Esophagus muscularis mucosa (tissue), 4 donors: Measurements from ENCODE around the gene ACER1.

Source experiments
- EP300 ChIP-seq: sonication (generic); formaldehyde crosslinking; IDR thresholded peaks from one replicate; pipeline ENCODE4 v1.6.1; 2017; ENCODE audit warnings: antibody characterized with exemption
- POLR2A ChIP-seq: fragments of 450-650 bp; IDR thresholded peaks from one replicate; pipeline ENCODE4 v1.6.1; 2017; ENCODE audit warnings: antibody characterized with exemption, moderate library complexity, mild to moderate bottlenecking, low read depth
- POLR2AphosphoS5 ChIP-seq, 2 donors: sonication (generic); formaldehyde crosslinking; IDR thresholded peaks; one replicate each; pipeline ENCODE4 v1.6.1; 2017; ENCODE audit warnings: antibody characterized with exemption in 2 of 2
- TF ChIP-seq, protein P1 (sequence below), 3 experiments: fragments of 200-600 bp in 2 of 3; fragments of 450-650 bp in 1 of 3; sonication (generic) in 2 of 3; IDR thresholded peaks; one replicate each; pipeline ENCODE4 v1.5.1; 2017 to 2019; ENCODE audit warnings: antibody characterized with exemption in 3 of 3, mild to moderate bottlenecking in 2 of 3, moderate library complexity in 1 of 3

DNA sequence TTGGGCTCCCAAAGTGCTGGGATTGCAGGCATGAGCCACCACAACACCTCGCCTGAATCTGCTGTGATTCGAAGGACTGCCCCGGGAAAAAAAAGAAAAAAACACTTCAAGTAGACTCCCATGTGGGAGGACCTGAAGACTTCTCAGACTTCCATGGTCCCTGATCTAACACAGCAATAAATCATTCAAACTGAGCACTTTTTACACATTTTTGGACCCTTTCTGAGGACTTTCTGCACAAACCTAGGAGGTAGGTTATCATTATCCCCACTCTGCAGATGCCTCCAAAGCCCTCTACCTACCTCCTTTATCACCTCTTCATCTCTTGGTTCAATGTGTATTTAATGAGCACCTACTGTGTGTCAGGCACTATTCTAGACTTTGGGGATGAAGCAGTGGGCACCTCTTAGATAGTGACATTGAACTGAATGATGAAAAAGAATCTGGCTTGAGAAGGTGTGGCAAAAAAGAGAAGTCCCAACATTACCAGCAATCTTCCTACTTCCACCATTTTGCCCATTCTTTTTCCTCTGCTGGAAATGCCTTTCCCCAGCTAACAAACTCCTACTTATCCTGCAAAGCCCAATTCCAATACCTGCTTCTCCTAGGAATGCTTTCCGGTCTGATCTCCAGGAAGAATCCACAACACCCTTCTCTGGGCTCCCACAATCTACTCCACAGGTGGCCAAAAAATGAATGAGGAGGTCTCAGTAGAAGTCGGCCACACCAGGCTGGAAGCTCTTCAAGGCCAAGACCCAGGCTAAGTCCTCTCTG, 26.3 kb upstream of the ACER1 start:
- no peak for TF ChIP-seq POLR2A
- TF ChIP-seq, protein P1, sequence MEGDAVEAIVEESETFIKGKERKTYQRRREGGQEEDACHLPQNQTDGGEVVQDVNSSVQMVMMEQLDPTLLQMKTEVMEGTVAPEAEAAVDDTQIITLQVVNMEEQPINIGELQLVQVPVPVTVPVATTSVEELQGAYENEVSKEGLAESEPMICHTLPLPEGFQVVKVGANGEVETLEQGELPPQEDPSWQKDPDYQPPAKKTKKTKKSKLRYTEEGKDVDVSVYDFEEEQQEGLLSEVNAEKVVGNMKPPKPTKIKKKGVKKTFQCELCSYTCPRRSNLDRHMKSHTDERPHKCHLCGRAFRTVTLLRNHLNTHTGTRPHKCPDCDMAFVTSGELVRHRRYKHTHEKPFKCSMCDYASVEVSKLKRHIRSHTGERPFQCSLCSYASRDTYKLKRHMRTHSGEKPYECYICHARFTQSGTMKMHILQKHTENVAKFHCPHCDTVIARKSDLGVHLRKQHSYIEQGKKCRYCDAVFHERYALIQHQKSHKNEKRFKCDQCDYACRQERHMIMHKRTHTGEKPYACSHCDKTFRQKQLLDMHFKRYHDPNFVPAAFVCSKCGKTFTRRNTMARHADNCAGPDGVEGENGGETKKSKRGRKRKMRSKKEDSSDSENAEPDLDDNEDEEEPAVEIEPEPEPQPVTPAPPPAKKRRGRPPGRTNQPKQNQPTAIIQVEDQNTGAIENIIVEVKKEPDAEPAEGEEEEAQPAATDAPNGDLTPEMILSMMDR (IDR thresholded peaks at IDR 0.05) = no peak
- TF ChIP-seq EP300 = no peak
- no peak for TF ChIP-seq POLR2AphosphoS5 (IDR thresholded peaks at IDR 0.05)
